ENCODE data around the gene ZNF219.

GRCh38 chr14:21072781-21073339, 25.6 kb downstream of the ZNF219 start:
- no peak for TF ChIP-seq CTCF (IDR thresholded peaks at IDR 0.05; ENCODE audit: borderline replicate concordance, extremely low read depth, low read length, poor library complexity, severe bottlenecking)
- TF ChIP-seq EZH2 (IDR thresholded peaks at IDR 0.05; ENCODE audit: borderline replicate concordance, low read depth, low read length, severe bottlenecking), result no peak
